Measurements from ENCODE around the gene UBAP2L.
"Not testable (repeated sequence)": the region's sequence is repeated elsewhere in the genome, so short reads cannot be mapped to it uniquely, and the experiment has no call there.

UBAP2L gene

GRCh38 chr1:154256686-154257085 lies 35.9 kb downstream of the UBAP2L start:
- no peaks in the 10 kb centered on the region for H3K27me3 Mint-ChIP-seq
- no peaks in the 10 kb centered on the region for H3K9me3 Mint-ChIP-seq (ENCODE audit: low read depth)
- H3K27ac Mint-ChIP-seq = peak overlapping the region; percentile 41
- no peak overlapping the region for H3K4me3 Mint-ChIP-seq
- peaks cover 11% of the 10 kb centered on the region for H3K36me3 Mint-ChIP-seq
- H3K4me1 Mint-ChIP-seq (ENCODE audit: low read depth) = peaks cover 2% of the 10 kb centered on the region

GRCh38 chr1:154258784-154259183 lies 38.0 kb downstream of the UBAP2L start:
- no peaks in the 10 kb centered on the region for H3K9me3 Mint-ChIP-seq (ENCODE audit: low read depth)
- H3K27me3 Mint-ChIP-seq = no peaks in the 10 kb centered on the region
- H3K4me1 Mint-ChIP-seq (ENCODE audit: low read depth) = peaks cover 21% of the 10 kb centered on the region
- H3K27ac Mint-ChIP-seq = no peak overlapping the region
- H3K4me3 Mint-ChIP-seq = no peak overlapping the region
- peaks cover 20% of the 10 kb centered on the region for H3K36me3 Mint-ChIP-seq

GRCh38 chr1:154260127-154260526 lies 39.4 kb downstream of the UBAP2L start:
- no peak overlapping the region for H3K4me3 Mint-ChIP-seq
- H3K27ac Mint-ChIP-seq = peak overlapping the region; percentile 1
- no peaks in the 10 kb centered on the region for H3K27me3 Mint-ChIP-seq
- peaks cover 23% of the 10 kb centered on the region for H3K36me3 Mint-ChIP-seq
- H3K9me3 Mint-ChIP-seq (ENCODE audit: low read depth) = no peaks in the 10 kb centered on the region
- H3K4me1 Mint-ChIP-seq (ENCODE audit: low read depth) = peaks cover 34% of the 10 kb centered on the region

GRCh38 chr1:154263465-154264332 lies 42.9 kb downstream of the UBAP2L start:
- H3K4me3 Mint-ChIP-seq = peak overlapping the region; percentile 35
- no peaks in the 10 kb centered on the region for H3K9me3 Mint-ChIP-seq (ENCODE audit: low read depth)
- peaks cover 50% of the 10 kb centered on the region for H3K4me1 Mint-ChIP-seq (ENCODE audit: low read depth)
- no peaks in the 10 kb centered on the region for H3K27me3 Mint-ChIP-seq
- peak overlapping the region; percentile 94 for H3K27ac Mint-ChIP-seq
- H3K36me3 Mint-ChIP-seq = peaks cover 21% of the 10 kb centered on the region

GRCh38 chr1:154264454-154264853 lies 43.7 kb downstream of the UBAP2L start:
- H3K36me3 Mint-ChIP-seq = peaks cover 23% of the 10 kb centered on the region
- peak overlapping the region; percentile 94 for H3K27ac Mint-ChIP-seq
- no peaks in the 10 kb centered on the region for H3K27me3 Mint-ChIP-seq
- H3K4me1 Mint-ChIP-seq (ENCODE audit: low read depth) = peaks cover 50% of the 10 kb centered on the region
- peak overlapping the region; percentile 59 for H3K4me3 Mint-ChIP-seq
- H3K9me3 Mint-ChIP-seq (ENCODE audit: low read depth) = no peaks in the 10 kb centered on the region

GRCh38 chr1:154265586-154265985 lies 44.8 kb downstream of the UBAP2L start:
- peaks cover 53% of the 10 kb centered on the region for H3K4me1 Mint-ChIP-seq (ENCODE audit: low read depth)
- H3K36me3 Mint-ChIP-seq = peaks cover 20% of the 10 kb centered on the region
- no peaks in the 10 kb centered on the region for H3K27me3 Mint-ChIP-seq
- H3K27ac Mint-ChIP-seq = peak overlapping the region; percentile 93
- peak overlapping the region; percentile 65 for H3K4me3 Mint-ChIP-seq
- no peaks in the 10 kb centered on the region for H3K9me3 Mint-ChIP-seq (ENCODE audit: low read depth)

GRCh38 chr1:154270833-154271232 lies 50.1 kb downstream of the UBAP2L start:
- Mint-ChIP-seq H3K36me3 (peaks cover 7% of the 10 kb centered on the region), H3K4me1 (ENCODE audit: low read depth) (peaks cover 44% of the 10 kb centered on the region)

GRCh38 chr1:154272217-154272998 lies 51.7 kb downstream of the UBAP2L start, which contains the start of gene HAX1:
TSS of gene HAX1 (plus strand) at chr1:154272629. CDS start at chr1:154272724, 95 bp downstream.
- peak within 1 kb of the TSS; percentile 97 for H3K27ac Mint-ChIP-seq
- no peaks in the 10 kb centered on the region for H3K9me3 Mint-ChIP-seq (ENCODE audit: low read depth)

More at GRCh38 chr1:154270833-154271232, 50.1 kb downstream of the UBAP2L start:
- Mint-ChIP-seq H3K27ac (peak overlapping the region; percentile 88), H3K27me3 (no peaks in the 10 kb centered on the region), H3K4me3 (peak overlapping the region; percentile 67), H3K9me3 (ENCODE audit: low read depth) (no peaks in the 10 kb centered on the region)

GRCh38 chr1:154272999-154273563 lies 52.3 kb downstream of the UBAP2L start:
- H3K4me1 Mint-ChIP-seq (ENCODE audit: low read depth) = peaks cover 35% of the 10 kb centered on the region
- H3K4me3 Mint-ChIP-seq = peak overlapping the region; percentile 98
- no peaks in the 10 kb centered on the region for H3K27me3 Mint-ChIP-seq
- peaks cover 9% of the 10 kb centered on the region for H3K36me3 Mint-ChIP-seq
- peak overlapping the region; percentile 97 for H3K27ac Mint-ChIP-seq
- H3K9me3 Mint-ChIP-seq (ENCODE audit: low read depth) = no peaks in the 10 kb centered on the region

More at GRCh38 chr1:154272217-154272998, 51.7 kb downstream of the UBAP2L start, which contains the start of gene HAX1:
- Mint-ChIP-seq H3K27me3 (no peaks in the 10 kb centered on the region), H3K36me3 (peaks cover 9% of the 10 kb centered on the region), H3K4me3 (peak within 1 kb of the TSS; percentile 98), H3K4me1 (ENCODE audit: low read depth) (peaks cover 35% of the 10 kb centered on the region)

- Mint-ChIP-seq H3K27me3 (no peaks in the 10 kb centered on the region), H3K36me3 (peaks cover 5% of the 10 kb centered on the region), H3K27ac (no peak overlapping the region), H3K4me1 (ENCODE audit: low read depth) (peaks cover 22% of the 10 kb centered on the region), H3K4me3 (no peak overlapping the region), H3K9me3 (ENCODE audit: low read depth) (no peaks in the 10 kb centered on the region)
Observed at GRCh38 chr1:154276797-154277196, 56.0 kb downstream of the UBAP2L start.

GRCh38 chr1:154287591-154287990 lies 66.8 kb downstream of the UBAP2L start:
- H3K27me3 Mint-ChIP-seq; H3K36me3 Mint-ChIP-seq; H3K27ac Mint-ChIP-seq; H3K4me1 Mint-ChIP-seq (ENCODE audit: low read depth); H3K9me3 Mint-ChIP-seq (ENCODE audit: low read depth); H3K4me3 Mint-ChIP-seq: not testable (repeated sequence)

- H3K4me1 Mint-ChIP-seq (ENCODE audit: low read depth) = no peaks in the 10 kb centered on the region
- no peak overlapping the region for H3K27ac Mint-ChIP-seq
- peaks cover 4% of the 10 kb centered on the region for H3K9me3 Mint-ChIP-seq (ENCODE audit: low read depth)
- no peak overlapping the region for H3K4me3 Mint-ChIP-seq
- H3K36me3 Mint-ChIP-seq = no peaks in the 10 kb centered on the region
- no peaks in the 10 kb centered on the region for H3K27me3 Mint-ChIP-seq
Observed at GRCh38 chr1:154288661-154289060, 67.9 kb downstream of the UBAP2L start.

GRCh38 chr1:154290921-154291320 lies 70.2 kb downstream of the UBAP2L start:
- no peak overlapping the region for H3K27ac Mint-ChIP-seq
- peaks cover 5% of the 10 kb centered on the region for H3K36me3 Mint-ChIP-seq
- no peaks in the 10 kb centered on the region for H3K27me3 Mint-ChIP-seq
- H3K9me3 Mint-ChIP-seq (ENCODE audit: low read depth) = peaks cover 8% of the 10 kb centered on the region
- no peaks in the 10 kb centered on the region for H3K4me1 Mint-ChIP-seq (ENCODE audit: low read depth)
- H3K4me3 Mint-ChIP-seq = no peak overlapping the region

- H3K27me3 Mint-ChIP-seq = no peaks in the 10 kb centered on the region
- H3K4me3 Mint-ChIP-seq = no peak overlapping the region
- no peak overlapping the region for H3K27ac Mint-ChIP-seq
- peaks cover 8% of the 10 kb centered on the region for H3K9me3 Mint-ChIP-seq (ENCODE audit: low read depth)
- H3K4me1 Mint-ChIP-seq (ENCODE audit: low read depth) = no peaks in the 10 kb centered on the region
- peaks cover 5% of the 10 kb centered on the region for H3K36me3 Mint-ChIP-seq
Observed at GRCh38 chr1:154295408-154296235, 74.9 kb downstream of the UBAP2L start.

All from activated naive CD8-positive, alpha-beta T cell (primary cell).